ENCODE measurements around the gene CLIP2. TPM values are rescaled to one million over a fixed set of nuclear protein-coding genes. Genes with fewer than 3 reads are reported as not detected.
A peak's percentile ranks its signal among the peaks of the same experiment; 100 is the strongest.

Gene CLIP2
- total RNA-seq, 1 donor from 2014 or later: 26.5 TPM

- no peak overlapping the region for H3K27ac Mint-ChIP-seq (ENCODE audit: unreplicated experiment)
- no peak for TF ChIP-seq CTCF (conservative IDR thresholded peaks at IDR 0.05)
- peak; percentile 70 for DNase-seq (ENCODE audit: low read depth, low spot score)
Observed at GRCh38 chr7:74365322-74366022, 76.3 kb downstream of the CLIP2 start.

GRCh38 chr7:74371381-74372341, 82.5 kb downstream of the CLIP2 start:
- H3K27ac Mint-ChIP-seq (ENCODE audit: unreplicated experiment): no peak overlapping the region
- H3K4me3 Mint-ChIP-seq: peak overlapping the region; percentile 63
- DNase-seq (ENCODE audit: low read depth, low spot score): no peak
- H3K9me3 Mint-ChIP-seq: no peaks in the 10 kb centered on the region
- TF ChIP-seq CTCF (conservative IDR thresholded peaks at IDR 0.05): no peak
- H3K4me1 Mint-ChIP-seq: peaks cover 28% of the 10 kb centered on the region
- no peaks in the 10 kb centered on the region for H3K27me3 Mint-ChIP-seq (ENCODE audit: low read depth)
- peaks cover 3% of the 10 kb centered on the region for H3K36me3 Mint-ChIP-seq (ENCODE audit: low read depth)

More at GRCh38 chr7:74365322-74366022, 76.3 kb downstream of the CLIP2 start:
- Mint-ChIP-seq H3K27me3 (ENCODE audit: low read depth) (no peaks in the 10 kb centered on the region), H3K4me1 (peaks cover 7% of the 10 kb centered on the region), H3K4me3 (no peak overlapping the region), H3K36me3 (ENCODE audit: low read depth) (peaks cover 3% of the 10 kb centered on the region), H3K9me3 (no peaks in the 10 kb centered on the region)

- no peaks in the 10 kb centered on the region for H3K9me3 Mint-ChIP-seq
- H3K4me3 Mint-ChIP-seq: peak overlapping the region; percentile 19
- H3K27me3 Mint-ChIP-seq (ENCODE audit: low read depth): no peaks in the 10 kb centered on the region
- peaks cover 3% of the 10 kb centered on the region for H3K36me3 Mint-ChIP-seq (ENCODE audit: low read depth)
- H3K27ac Mint-ChIP-seq (ENCODE audit: unreplicated experiment): no peak overlapping the region
- no peak for TF ChIP-seq CTCF (conservative IDR thresholded peaks at IDR 0.05)
- no peak for DNase-seq (ENCODE audit: low read depth, low spot score)
- peaks cover 28% of the 10 kb centered on the region for H3K4me1 Mint-ChIP-seq
Observed at GRCh38 chr7:74372511-74373111, 83.4 kb downstream of the CLIP2 start.

DNA sequence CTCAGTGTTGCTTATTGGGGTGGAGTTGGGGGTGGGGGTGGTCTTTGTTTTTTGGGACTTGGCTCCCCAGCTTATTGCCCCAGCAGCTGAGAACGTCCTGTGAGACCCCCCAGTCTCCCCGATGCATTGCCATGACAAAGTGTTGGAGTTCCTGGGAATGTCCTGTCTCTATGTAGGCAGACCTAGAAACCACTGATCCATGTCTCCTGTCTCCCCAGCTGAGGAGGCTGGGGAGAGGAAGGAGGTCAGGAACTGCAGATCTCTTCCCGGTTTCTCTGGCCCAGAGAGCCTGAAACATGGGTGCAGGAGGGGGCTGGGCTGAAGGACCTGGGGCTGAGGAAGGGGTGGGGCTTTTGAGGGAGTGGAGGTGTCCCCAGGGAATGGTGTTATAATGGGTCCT, 84.3 kb downstream of the CLIP2 start:
- TF ChIP-seq CTCF (conservative IDR thresholded peaks at IDR 0.05): no peak
- Mint-ChIP-seq H3K27me3 (ENCODE audit: low read depth) (no peaks in the 10 kb centered on the region), H3K4me1 (peaks cover 28% of the 10 kb centered on the region), H3K4me3 (no peak overlapping the region), H3K9me3 (no peaks in the 10 kb centered on the region), H3K27ac (ENCODE audit: unreplicated experiment) (peak overlapping the region; percentile 43), H3K36me3 (ENCODE audit: low read depth) (peaks cover 3% of the 10 kb centered on the region)
- no peak for DNase-seq (ENCODE audit: low read depth, low spot score)

DNA sequence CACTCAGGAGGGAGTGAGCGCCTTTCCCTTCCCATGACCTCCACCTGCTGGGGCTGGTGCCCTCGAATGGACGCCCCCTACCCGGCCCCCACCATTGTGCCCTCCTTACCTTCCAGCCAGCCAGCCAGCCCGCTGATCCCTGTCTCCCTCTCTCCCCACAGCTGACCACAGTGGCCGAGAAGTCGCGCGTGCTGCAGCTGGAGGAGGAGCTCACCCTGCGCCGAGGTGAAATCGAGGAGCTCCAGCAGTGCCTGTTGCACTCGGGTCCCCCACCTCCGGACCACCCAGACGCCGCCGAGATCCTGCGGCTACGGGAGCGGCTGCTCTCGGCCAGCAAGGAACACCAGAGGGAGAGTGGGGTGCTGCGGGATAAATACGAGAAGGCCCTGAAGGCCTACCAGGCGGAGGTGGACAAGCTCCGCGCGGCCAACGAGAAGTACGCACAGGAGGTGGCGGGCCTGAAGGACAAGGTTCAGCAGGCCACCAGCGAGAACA, 86.6 kb downstream of the CLIP2 start:
- Mint-ChIP-seq H3K36me3 (ENCODE audit: low read depth) (peaks cover 3% of the 10 kb centered on the region), H3K27ac (ENCODE audit: unreplicated experiment) (no peak overlapping the region), H3K4me1 (peaks cover 28% of the 10 kb centered on the region), H3K27me3 (ENCODE audit: low read depth) (no peaks in the 10 kb centered on the region), H3K4me3 (no peak overlapping the region), H3K9me3 (no peaks in the 10 kb centered on the region)
- TF ChIP-seq CTCF (conservative IDR thresholded peaks at IDR 0.05): no peak
- DNase-seq (ENCODE audit: low read depth, low spot score): no peak
